Activated CD8-positive, alpha-beta T cell treated with anti-CD3 and anti-CD28 coated beads, Interleukin-2, amount 10 ng/mL, durations not matched to agents 7 days and 5 days (primary cell): ENCODE data around the gene CNTNAP5. TPM values are rescaled to one million over a fixed set of nuclear protein-coding genes. Genes with fewer than 3 reads are reported as not detected.

Experiments used
- ATAC-seq: fragments of 150-1000 bp; cut with Tn5 transposase; one replicate; pipeline ENCODE4 v1.10.0; 2021; ENCODE audit warnings: moderate library complexity
- CTCF ChIA-PET: fragments of 350-600 bp; sonication (Branson Sonifier 250); formaldehyde crosslinking; loops from one replicate; lab custom pipeline; 2021; ENCODE audit warnings: antibody characterized with exemption; lab: Charles Lee
- POLR2A ChIA-PET: fragments of 350-600 bp; sonication (Branson Sonifier 250); formaldehyde crosslinking; loops from one replicate; lab custom pipeline; 2021; ENCODE audit warnings: antibody characterized with exemption; lab: Charles Lee
- DNase-seq: peaks from one replicate; pipeline ENCODE4 v3.0.0-alpha.2; 2020
- H3K27ac Mint-ChIP-seq: one replicate; pipeline ENCODE4 v1.8.0; 2021; ENCODE audit warnings: mild to moderate bottlenecking, mixed read lengths
- H3K27me3 Mint-ChIP-seq: one replicate; pipeline ENCODE4 v1.8.0; 2021; ENCODE audit warnings: low read depth, mixed read lengths
- H3K36me3 Mint-ChIP-seq: one replicate; pipeline ENCODE4 v1.8.0; 2021; ENCODE audit warnings: low read depth, mixed read lengths
- H3K4me1 Mint-ChIP-seq: one replicate; pipeline ENCODE4 v1.8.0; 2021; ENCODE audit warnings: low read depth, mixed read lengths
- H3K4me3 Mint-ChIP-seq: one replicate; pipeline ENCODE4 v1.8.0; 2021; ENCODE audit warnings: mild to moderate bottlenecking, mixed read lengths
- H3K9me3 Mint-ChIP-seq: one replicate; pipeline ENCODE4 v1.8.0; 2022; ENCODE audit warnings: mixed read lengths; ENCODE audit not compliant: insufficient read depth
- total RNA-seq, 2 experiments: library from RNA; stranded (reverse); gene quantifications; one replicate each; pipeline ENCODE4 v1.2.3, GENCODE V29; 2021

The CNTNAP5 gene
- total RNA-seq, 2 experiments from 2014 or later = not detected

DNA sequence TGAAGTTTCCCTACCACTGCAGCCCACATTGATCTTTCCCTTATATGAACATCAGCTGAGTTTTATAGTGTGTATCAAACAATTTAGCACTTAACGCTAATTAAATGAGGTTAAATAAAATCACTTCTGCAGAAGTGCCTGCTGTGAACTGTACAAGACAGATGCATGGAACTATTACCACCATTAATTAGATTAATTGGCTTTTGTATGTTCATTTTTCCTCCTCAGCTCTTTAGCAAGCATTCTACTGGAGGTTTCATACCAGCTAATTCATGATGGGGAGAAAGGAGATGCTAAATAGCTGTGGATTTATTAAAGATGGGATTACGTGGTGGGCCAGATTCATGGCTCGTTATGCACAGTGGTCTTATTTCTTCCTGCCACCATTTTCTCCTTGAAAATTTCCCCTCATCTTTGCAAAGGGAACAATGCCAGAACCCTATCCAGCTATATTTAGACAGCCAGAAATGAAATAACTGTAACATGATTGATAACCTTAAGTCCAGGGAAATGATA, 96.7 kb downstream of the CNTNAP5 start:
- CTCF ChIA-PET = no interaction called here
- H3K27ac Mint-ChIP-seq = no peak overlapping the region
- H3K4me1 Mint-ChIP-seq = no peaks in the 10 kb centered on the region

DNA sequence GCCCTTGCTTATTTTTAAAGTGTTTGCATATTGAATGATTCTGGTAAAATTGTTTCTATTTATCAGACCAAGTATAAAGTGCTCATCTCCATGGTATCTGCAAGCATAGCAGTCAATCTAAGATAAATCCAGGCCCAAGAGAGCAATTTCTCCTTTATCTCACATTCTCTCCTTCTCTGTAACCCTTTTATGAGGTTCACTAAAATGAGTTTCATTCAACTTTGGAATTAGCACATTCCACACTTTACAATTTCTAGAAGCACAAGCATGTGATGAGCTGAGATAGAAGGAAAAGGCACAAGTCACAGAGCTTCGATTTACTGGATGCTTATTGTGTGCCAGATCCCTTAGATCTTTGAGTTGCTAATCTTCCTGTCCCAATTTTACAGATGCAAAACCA, 97.3 kb downstream of the CNTNAP5 start:
- CTCF ChIA-PET = no interaction called here
- Mint-ChIP-seq H3K9me3 (no peaks in the 10 kb centered on the region), H3K27me3 (no peaks in the 10 kb centered on the region), H3K4me1 (no peaks in the 10 kb centered on the region), H3K36me3 (no peaks in the 10 kb centered on the region), H3K4me3 (no peak overlapping the region), H3K27ac (no peak overlapping the region)
- POLR2A ChIA-PET = no interaction called here
- ATAC-seq (no peak), DNase-seq (no peak)

More for the DNA sequence above, 96.7 kb downstream of the CNTNAP5 start:
- no peaks in the 10 kb centered on the region for H3K27me3 Mint-ChIP-seq
- ATAC-seq (no peak), DNase-seq (no peak)
- POLR2A ChIA-PET = no interaction called here
- H3K36me3 Mint-ChIP-seq = no peaks in the 10 kb centered on the region
- no peak overlapping the region for H3K4me3 Mint-ChIP-seq
- H3K9me3 Mint-ChIP-seq = no peaks in the 10 kb centered on the region

DNA sequence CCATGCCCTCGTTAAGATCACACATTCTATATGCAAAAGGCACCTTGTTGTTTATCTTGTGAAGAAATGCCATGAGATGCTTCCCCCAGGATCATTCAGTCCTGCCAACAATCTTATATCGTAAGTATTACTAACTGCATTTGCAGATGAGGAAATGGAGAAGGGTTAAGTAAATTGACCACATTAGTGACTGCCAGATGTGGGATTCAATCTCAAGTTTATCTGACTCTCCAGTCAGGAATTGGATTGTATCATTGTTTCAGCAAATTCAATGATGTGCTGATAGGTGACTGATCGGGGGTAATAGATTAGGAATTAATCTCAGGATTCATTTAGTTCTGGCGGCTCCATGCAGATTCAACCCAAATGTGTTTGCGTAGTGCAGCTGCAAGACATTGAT, 106.2 kb downstream of the CNTNAP5 start:
- Mint-ChIP-seq H3K9me3 (no peaks in the 10 kb centered on the region), H3K4me3 (no peak overlapping the region), H3K36me3 (no peaks in the 10 kb centered on the region), H3K27me3 (no peaks in the 10 kb centered on the region), H3K4me1 (no peaks in the 10 kb centered on the region), H3K27ac (no peak overlapping the region)
- ATAC-seq (no peak), DNase-seq (no peak)
- ChIA-PET CTCF (no interaction called here), POLR2A (no interaction called here)

DNA sequence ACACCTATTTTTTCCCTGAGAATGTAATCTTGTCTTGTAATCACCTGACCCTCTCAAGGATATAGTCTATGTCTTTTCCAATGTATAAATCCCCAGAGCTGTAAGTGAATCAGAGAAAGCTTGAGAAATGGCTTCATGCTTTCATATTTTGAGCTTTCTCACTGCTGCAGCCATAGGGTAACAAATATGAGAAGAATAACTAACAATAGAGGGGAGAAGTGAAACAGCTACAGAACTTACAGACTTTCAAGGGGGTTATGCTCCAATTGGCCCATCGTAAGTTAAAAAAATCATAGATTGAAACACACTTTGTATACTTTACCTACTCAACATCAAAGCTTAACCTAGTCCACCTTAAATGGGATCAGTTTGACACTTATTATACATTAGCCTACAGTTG, 111.0 kb downstream of the CNTNAP5 start:
- no peak for DNase-seq
- POLR2A ChIA-PET = no interaction called here
- no peak overlapping the region for H3K4me3 Mint-ChIP-seq
- H3K27ac Mint-ChIP-seq = no peak overlapping the region
- H3K27me3 Mint-ChIP-seq = no peaks in the 10 kb centered on the region
- H3K36me3 Mint-ChIP-seq = no peaks in the 10 kb centered on the region
- CTCF ChIA-PET = no interaction called here
- H3K9me3 Mint-ChIP-seq = no peaks in the 10 kb centered on the region
- no peak for ATAC-seq
- no peaks in the 10 kb centered on the region for H3K4me1 Mint-ChIP-seq

DNA sequence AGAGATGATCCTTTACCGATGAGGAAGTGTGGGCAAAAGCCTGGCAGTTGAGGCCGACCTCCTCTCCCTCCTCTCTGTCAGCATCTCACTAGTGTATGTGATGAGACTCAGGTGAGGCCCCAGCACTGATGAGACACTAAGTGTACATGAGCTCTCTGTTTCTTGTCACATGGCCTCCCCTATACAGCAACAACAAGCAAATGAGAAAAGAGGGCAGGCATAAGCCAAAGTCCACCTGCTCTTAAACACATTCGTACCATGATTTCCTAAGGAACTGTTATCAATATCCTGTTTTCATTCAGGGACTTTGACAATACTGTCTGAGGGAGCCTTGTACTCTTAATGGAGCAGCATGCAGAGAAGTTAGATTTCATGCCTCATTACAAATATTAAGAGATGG, 113.0 kb downstream of the CNTNAP5 start:
- ATAC-seq (no peak), DNase-seq (no peak)
- POLR2A ChIA-PET = no interaction called here
- no peaks in the 10 kb centered on the region for H3K4me1 Mint-ChIP-seq
- H3K27me3 Mint-ChIP-seq = no peaks in the 10 kb centered on the region
- H3K4me3 Mint-ChIP-seq = no peak overlapping the region
- no peaks in the 10 kb centered on the region for H3K9me3 Mint-ChIP-seq
- no peaks in the 10 kb centered on the region for H3K36me3 Mint-ChIP-seq
- CTCF ChIA-PET = no interaction called here
- no peak overlapping the region for H3K27ac Mint-ChIP-seq

DNA sequence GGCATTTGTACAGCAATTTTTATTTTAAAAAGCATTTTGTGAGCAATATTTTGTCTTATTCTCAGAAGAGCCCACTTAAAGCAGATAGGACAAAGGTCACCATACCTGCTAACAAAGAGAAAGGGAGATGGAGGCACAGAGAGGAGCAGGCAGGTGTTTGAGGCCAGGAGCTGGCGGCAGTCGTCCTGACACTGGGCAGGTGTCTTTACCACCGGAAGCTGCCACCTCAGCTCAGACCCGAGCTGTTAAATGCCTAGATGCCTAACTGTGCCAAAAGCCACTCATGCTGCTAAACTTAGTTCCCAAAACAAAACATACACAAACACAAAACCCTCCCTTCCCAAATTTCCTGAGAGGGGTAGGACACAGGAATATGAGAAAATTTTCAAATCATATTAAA, 120.9 kb downstream of the CNTNAP5 start:
- no peaks in the 10 kb centered on the region for H3K4me1 Mint-ChIP-seq
- no peak overlapping the region for H3K4me3 Mint-ChIP-seq
- POLR2A ChIA-PET = no interaction called here
- H3K36me3 Mint-ChIP-seq = no peaks in the 10 kb centered on the region
- ATAC-seq (no peak), DNase-seq (no peak)
- H3K9me3 Mint-ChIP-seq = peaks cover 3% of the 10 kb centered on the region
- H3K27ac Mint-ChIP-seq = no peak overlapping the region
- H3K27me3 Mint-ChIP-seq = no peaks in the 10 kb centered on the region
- CTCF ChIA-PET = no interaction called here

DNA sequence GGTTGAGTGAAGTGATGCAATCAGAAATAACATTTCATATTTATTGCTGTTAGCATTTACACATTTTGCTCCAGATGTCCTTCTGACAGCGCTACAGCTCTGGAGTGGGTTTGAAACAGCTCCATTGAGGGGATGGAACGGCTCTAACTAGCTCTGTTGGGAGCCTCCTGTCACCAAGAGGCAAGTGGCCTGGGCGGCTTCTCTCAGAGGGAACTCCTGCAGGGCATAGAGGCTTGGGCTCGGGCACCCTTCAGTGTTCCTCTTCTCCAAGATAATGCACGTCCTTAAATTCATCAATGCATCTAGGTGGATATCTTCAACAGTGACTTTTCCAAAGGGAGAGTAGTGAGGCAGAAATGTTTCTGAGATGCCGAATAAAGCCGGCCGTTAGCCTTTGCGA, 122.5 kb downstream of the CNTNAP5 start:
- H3K9me3 Mint-ChIP-seq = peaks cover 3% of the 10 kb centered on the region
- no peak for ATAC-seq
- H3K4me3 Mint-ChIP-seq = no peak overlapping the region
- H3K4me1 Mint-ChIP-seq = no peaks in the 10 kb centered on the region
- ChIA-PET CTCF (no interaction called here), POLR2A (no interaction called here)
- H3K36me3 Mint-ChIP-seq = no peaks in the 10 kb centered on the region
- no peak for DNase-seq
- H3K27me3 Mint-ChIP-seq = no peaks in the 10 kb centered on the region
- no peak overlapping the region for H3K27ac Mint-ChIP-seq

DNA sequence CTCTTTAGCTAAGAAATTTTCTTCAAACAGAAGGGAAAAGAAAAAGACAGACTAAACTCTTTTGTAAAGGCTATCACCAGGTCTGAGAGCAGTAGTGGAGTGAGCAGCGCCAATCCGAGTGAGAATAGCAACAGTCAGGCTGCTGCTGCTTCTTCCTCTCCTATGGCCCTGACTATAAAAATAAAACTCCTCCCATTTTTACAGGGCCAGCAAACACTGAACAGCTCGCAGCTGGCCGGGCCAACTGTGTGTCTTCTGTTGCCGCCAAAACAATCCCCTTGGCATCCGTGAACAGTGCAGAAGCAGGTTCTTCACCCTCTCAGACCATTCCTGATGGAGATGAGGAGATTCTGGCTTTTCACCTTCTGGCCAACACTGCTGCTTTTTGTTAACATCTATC, 124.5 kb downstream of the CNTNAP5 start:
- no peak for ATAC-seq
- POLR2A ChIA-PET = no interaction called here

DNA sequence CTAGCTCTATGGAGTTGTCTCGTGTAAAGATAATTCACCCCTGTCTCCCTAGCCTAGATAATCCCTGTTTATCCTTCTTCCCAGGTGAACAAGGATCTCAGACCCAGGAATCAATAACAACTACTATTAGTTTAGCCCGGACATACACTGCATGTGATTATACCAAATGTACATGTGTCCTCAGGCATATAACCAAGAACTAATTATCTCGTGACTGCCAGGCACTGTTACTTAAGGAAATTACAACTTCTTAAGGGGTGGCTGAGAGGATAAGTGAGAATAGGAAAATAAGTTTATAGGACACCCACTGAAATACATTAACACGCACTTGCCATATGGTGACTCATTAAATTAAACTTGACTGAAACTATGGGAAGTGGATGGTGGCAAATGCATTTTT, 126.6 kb downstream of the CNTNAP5 start:
- H3K27ac Mint-ChIP-seq = no peak overlapping the region
- H3K9me3 Mint-ChIP-seq = peaks cover 7% of the 10 kb centered on the region
- ATAC-seq = no peak
- no peaks in the 10 kb centered on the region for H3K27me3 Mint-ChIP-seq
- no peaks in the 10 kb centered on the region for H3K4me1 Mint-ChIP-seq
- H3K4me3 Mint-ChIP-seq = no peak overlapping the region
- no peaks in the 10 kb centered on the region for H3K36me3 Mint-ChIP-seq
- DNase-seq = no peak
- ChIA-PET CTCF (no interaction called here), POLR2A (no interaction called here)

More for the DNA sequence above, 124.5 kb downstream of the CNTNAP5 start:
- Mint-ChIP-seq H3K27me3 (no peaks in the 10 kb centered on the region), H3K4me1 (no peaks in the 10 kb centered on the region), H3K4me3 (no peak overlapping the region), H3K9me3 (peaks cover 3% of the 10 kb centered on the region), H3K27ac (no peak overlapping the region), H3K36me3 (no peaks in the 10 kb centered on the region)
- CTCF ChIA-PET = no interaction called here
- no peak for DNase-seq

DNA sequence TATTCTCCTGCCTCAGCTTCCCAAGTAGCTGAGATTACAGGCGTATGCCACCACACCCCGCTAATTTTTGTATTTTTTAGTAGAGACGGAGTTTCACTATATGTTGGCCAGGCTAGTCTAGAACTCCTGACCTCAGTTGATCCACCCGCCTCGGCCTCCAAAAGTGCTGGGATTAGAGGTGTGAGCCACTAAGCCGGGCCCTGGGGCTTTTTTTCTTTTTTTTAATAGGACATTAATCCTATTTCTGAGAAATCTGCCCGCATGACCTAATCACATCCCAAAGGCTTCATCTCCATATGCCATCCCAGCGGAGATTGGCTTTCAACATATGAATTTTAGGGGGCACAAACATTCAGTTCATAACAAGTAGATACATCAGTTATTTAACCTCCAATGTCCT, 128.6 kb downstream of the CNTNAP5 start:
- Mint-ChIP-seq H3K36me3 (no peaks in the 10 kb centered on the region), H3K9me3 (peaks cover 7% of the 10 kb centered on the region), H3K27ac (no peak overlapping the region), H3K4me3 (no peak overlapping the region), H3K27me3 (no peaks in the 10 kb centered on the region), H3K4me1 (no peaks in the 10 kb centered on the region)
- ChIA-PET POLR2A (no interaction called here), CTCF (no interaction called here)
- DNase-seq (no peak), ATAC-seq (no peak)

DNA sequence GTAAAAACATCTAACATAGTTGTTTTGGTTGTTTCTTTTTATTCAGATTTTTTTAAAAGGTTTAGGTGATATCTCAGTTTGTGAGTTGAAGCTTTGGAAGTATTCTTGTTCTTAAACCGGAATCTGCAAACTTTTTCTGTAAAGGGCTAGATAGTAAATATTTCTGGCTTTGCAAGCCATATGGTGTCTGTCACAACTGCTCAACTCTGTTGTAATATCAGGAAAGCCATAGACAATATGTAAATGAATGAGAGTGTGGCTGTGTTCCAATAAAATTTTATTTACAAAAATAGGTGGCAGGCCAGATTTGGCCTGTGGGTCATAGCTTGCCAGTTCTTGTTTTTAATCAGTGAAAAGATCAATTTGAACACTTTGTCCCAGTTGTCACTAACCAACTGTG, 134.1 kb downstream of the CNTNAP5 start:
- POLR2A ChIA-PET = no interaction called here

DNA sequence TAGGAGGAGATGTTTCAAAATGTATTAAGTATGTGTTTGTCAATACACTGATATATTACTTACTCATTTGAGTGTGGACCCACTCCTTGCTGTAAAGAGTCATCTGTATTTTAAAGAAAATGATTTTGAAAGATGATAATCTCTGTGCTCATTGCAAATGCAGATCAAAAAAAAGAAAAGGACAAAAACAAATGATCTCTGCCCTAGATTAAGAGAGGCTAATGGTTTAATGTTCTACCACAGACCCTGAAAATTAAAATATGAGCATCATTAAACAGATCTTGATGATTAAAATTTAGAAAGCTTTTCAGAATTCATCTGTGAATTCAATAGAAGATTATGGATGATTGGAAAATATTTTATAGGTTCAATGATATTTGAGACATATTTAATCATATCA, 136.5 kb downstream of the CNTNAP5 start:
- Mint-ChIP-seq H3K9me3 (no peaks in the 10 kb centered on the region), H3K27ac (no peak overlapping the region), H3K4me1 (no peaks in the 10 kb centered on the region), H3K36me3 (no peaks in the 10 kb centered on the region), H3K4me3 (no peak overlapping the region), H3K27me3 (no peaks in the 10 kb centered on the region)
- POLR2A ChIA-PET = no interaction called here
- DNase-seq = no peak
- CTCF ChIA-PET = no interaction called here
- ATAC-seq = no peak

More for the DNA sequence above, 134.1 kb downstream of the CNTNAP5 start:
- CTCF ChIA-PET = no interaction called here
- H3K9me3 Mint-ChIP-seq = peaks cover 4% of the 10 kb centered on the region
- H3K27me3 Mint-ChIP-seq = no peaks in the 10 kb centered on the region
- no peak for ATAC-seq
- no peaks in the 10 kb centered on the region for H3K4me1 Mint-ChIP-seq
- H3K36me3 Mint-ChIP-seq = no peaks in the 10 kb centered on the region
- no peak overlapping the region for H3K4me3 Mint-ChIP-seq
- no peak for DNase-seq
- no peak overlapping the region for H3K27ac Mint-ChIP-seq

DNA sequence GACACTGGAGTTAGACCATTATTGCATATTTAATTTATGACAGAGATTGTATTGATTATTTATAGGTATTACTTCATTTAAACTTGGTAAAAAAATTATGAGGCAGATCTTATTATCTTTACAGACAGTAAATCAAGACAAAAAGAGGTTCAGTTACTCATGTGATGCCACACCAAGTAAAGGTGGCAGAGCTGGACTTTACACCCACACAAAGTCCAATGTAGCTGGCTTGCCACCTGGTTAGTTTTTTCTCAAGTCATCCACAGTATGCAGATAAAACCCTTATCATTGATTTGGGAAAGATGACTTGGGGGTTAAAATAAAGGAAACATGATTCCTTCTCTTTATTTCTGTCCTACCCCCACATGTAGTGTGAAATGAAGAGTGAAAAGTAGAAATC, 137.2 kb downstream of the CNTNAP5 start:
- CTCF ChIA-PET = no interaction called here
- ATAC-seq = no peak
- Mint-ChIP-seq H3K4me1 (no peaks in the 10 kb centered on the region), H3K27me3 (no peaks in the 10 kb centered on the region), H3K36me3 (no peaks in the 10 kb centered on the region), H3K27ac (no peak overlapping the region), H3K9me3 (no peaks in the 10 kb centered on the region), H3K4me3 (no peak overlapping the region)
- POLR2A ChIA-PET = no interaction called here
- no peak for DNase-seq
